Effector memory CD8-positive, alpha-beta T cell (primary cell): ENCODE measurements around the gene ESPNL.
A peak's percentile ranks its signal among the peaks of the same experiment; 100 is the strongest.
"Not testable (repeated sequence)": the region's sequence is repeated elsewhere in the genome, so short reads cannot be mapped to it uniquely, and the experiment has no call there.

Source experiments
- ATAC-seq: fragments of 150-1000 bp; cut with Tn5 transposase; replicated peaks from 2 replicates; pipeline ENCODE4 v1.10.0; 2021; ENCODE audit warnings: mild to moderate bottlenecking, moderate library complexity
- DNase-seq, 3 experiments: peaks; one replicate each; pipeline ENCODE4 v3.0.0; 2021
- H3K27ac Mint-ChIP-seq, 2 donors: one replicate each; pipeline ENCODE4 v1.8.0; 2022; ENCODE audit warnings: mild to moderate bottlenecking in 2 of 2, mixed read lengths in 2 of 2, moderate library complexity in 2 of 2
- H3K27me3 Mint-ChIP-seq, 2 donors: one replicate each; pipeline ENCODE4 v1.8.0; 2022; ENCODE audit warnings: mixed read lengths in 2 of 2
- H3K36me3 Mint-ChIP-seq: one replicate; pipeline ENCODE4 v1.8.0; 2022; ENCODE audit warnings: mild to moderate bottlenecking, moderate library complexity, mixed read lengths; ENCODE audit not compliant: insufficient read depth
- H3K4me1 Mint-ChIP-seq, 2 donors: one replicate each; pipeline ENCODE4 v1.8.0; 2022; ENCODE audit warnings: low read depth in 2 of 2, mixed read lengths in 2 of 2
- H3K4me3 Mint-ChIP-seq, 2 donors: one replicate each; pipeline ENCODE4 v1.8.0; 2022; ENCODE audit warnings: mild to moderate bottlenecking in 2 of 2, mixed read lengths in 2 of 2, moderate library complexity in 2 of 2
- H3K9me3 Mint-ChIP-seq, 2 donors: one replicate each; pipeline ENCODE4 v1.8.0; 2022; ENCODE audit warnings: mixed read lengths in 2 of 2

Gene ESPNL

DNA sequence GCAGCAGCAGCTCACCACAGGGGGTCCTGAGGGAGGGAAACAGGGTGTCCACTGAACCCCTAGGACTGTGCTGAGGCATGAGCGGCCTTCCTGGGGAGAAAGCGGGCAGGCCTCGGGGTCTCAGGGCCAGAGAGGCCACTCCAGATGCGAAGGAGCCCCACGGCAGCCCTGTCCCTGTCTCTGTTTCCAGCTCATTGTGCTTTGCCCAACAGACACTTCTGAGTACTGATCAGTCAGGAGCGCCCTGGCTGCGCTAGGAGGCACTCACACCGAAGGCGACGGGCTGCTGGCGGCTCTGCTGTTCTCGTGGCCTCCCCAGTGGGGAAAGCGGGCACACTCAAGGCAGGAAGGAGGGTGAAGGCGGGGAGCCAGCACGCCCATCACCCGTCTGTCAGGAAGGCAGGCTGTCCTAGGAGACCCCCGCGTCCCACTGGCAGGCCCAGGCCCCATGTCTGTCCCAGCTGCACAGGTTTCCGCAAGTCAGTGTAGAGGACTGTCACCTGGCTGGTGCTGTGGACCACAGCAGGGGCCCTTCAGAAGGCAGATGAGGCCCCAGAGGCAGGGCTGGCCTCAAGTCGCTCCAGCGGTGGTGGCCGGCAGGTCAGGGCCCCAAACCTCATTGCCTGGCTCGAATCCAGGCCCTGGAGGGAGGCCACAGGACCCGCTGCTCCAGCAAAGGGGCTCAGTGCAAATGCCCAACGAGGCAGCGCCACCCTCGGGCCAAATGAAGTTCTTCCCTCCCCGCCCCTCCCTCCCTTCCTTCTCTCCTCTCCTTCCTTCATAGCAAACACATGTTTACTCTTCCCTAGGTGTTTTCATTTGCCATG lies 6.8 kb downstream of the ESPNL start:
- DNase-seq, result no peak
- Mint-ChIP-seq H3K27ac (peak overlapping the region in 1 of 2 donors; percentile 59), H3K36me3 (no peaks in the 10 kb centered on the region), H3K4me3 (no peak overlapping the region), H3K4me1 (peaks cover 4 to 5% of the 10 kb centered on the region in 2 donors), H3K27me3 (no peaks in the 10 kb centered on the region), H3K9me3 (no peaks in the 10 kb centered on the region)
- no peak for ATAC-seq

GRCh38 chr2:238107525-238108422 lies 7.6 kb downstream of the ESPNL start:
- Mint-ChIP-seq H3K27ac (peak overlapping the region in 1 of 2 donors; percentile 59), H3K9me3 (peaks cover 0 to 3% of the 10 kb centered on the region in 2 donors), H3K4me3 (no peak overlapping the region), H3K36me3 (no peaks in the 10 kb centered on the region), H3K27me3 (no peaks in the 10 kb centered on the region), H3K4me1 (peaks cover 4 to 5% of the 10 kb centered on the region in 2 donors)
- ATAC-seq (peak; percentile 45), DNase-seq (no peak)

DNA sequence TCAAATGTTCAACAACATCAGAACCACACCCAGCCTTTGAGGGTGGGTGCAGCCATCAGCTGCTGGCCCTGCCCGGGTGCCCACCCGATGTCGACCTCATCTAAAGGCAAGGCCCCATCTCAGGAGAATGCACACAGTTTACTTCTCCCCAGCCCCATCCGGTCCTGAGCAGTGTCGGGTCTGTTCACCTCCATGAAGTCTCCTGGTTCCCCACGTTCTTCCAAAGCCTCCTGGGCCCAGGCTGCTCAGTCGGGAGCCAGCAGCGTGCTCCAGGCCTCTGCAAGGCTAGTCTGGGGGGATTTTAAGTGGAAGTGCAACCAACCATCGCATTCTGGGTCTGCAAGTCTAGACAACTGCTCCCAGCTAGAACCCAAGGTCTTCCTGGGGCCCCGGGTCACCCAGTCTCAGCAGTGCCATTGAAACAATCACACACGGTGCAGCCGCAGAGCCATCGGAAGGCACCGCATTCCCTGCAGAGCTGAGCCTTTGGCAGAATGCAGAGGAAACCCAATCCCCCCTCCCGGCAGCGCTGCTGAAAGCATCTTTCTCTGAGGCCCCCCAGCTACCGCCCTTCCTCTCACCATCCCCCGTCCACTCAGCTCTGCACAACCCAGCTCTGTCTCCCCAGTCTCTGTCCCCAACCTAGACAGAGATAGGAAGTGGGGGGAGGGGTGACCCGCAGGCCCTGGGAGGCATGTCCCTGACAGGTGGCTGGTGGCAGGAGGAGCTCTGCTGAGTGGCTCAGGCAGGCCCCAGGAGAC lies 8.5 kb downstream of the ESPNL start:
- peaks cover 4 to 5% of the 10 kb centered on the region in 2 donors for H3K4me1 Mint-ChIP-seq
- H3K4me3 Mint-ChIP-seq, result no peak overlapping the region
- peaks cover 0 to 10% of the 10 kb centered on the region in 2 donors for H3K9me3 Mint-ChIP-seq
- no peak for DNase-seq
- H3K36me3 Mint-ChIP-seq, result no peaks in the 10 kb centered on the region
- no peak overlapping the region for H3K27ac Mint-ChIP-seq
- ATAC-seq, result no peak
- no peaks in the 10 kb centered on the region for H3K27me3 Mint-ChIP-seq

DNA sequence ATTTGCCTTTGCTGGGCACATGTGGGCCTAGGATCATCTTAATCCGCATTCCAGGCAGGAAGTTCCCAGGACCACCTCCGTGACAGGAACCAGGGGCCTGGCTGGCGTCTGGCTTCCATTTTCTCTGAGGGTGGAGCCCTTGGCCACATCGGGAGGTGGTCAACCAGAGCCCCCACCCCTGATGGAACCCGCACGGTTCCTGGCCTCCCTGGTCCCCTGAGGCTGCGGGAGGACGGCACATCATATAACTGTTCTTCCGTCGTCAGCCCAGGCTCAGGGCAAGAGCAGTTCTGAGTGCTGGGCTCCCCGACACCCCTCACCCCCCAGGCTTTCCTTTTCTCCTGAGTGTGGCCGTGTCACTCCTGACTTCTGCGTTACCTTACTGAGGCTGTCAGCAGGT lies 13.5 kb downstream of the ESPNL start:
- no peak overlapping the region for H3K4me3 Mint-ChIP-seq
- DNase-seq (no peak), ATAC-seq (no peak)
- H3K27me3 Mint-ChIP-seq, result peaks cover 18 to 22% of the 10 kb centered on the region in 2 donors
- no peaks in the 10 kb centered on the region for H3K4me1 Mint-ChIP-seq
- no peak overlapping the region for H3K27ac Mint-ChIP-seq
- peaks cover 1 to 16% of the 10 kb centered on the region in 2 donors for H3K9me3 Mint-ChIP-seq
- no peaks in the 10 kb centered on the region for H3K36me3 Mint-ChIP-seq

- Mint-ChIP-seq H3K27ac (no peak overlapping the region), H3K9me3 (peaks cover 1 to 16% of the 10 kb centered on the region in 2 donors), H3K4me3 (no peak overlapping the region), H3K4me1 (no peaks in the 10 kb centered on the region), H3K36me3 (no peaks in the 10 kb centered on the region), H3K27me3 (peaks cover 22 to 26% of the 10 kb centered on the region in 2 donors)
- ATAC-seq (no peak), DNase-seq (no peak)
Measured at GRCh38 chr2:238114331-238114841, 14.2 kb downstream of the ESPNL start.

DNA sequence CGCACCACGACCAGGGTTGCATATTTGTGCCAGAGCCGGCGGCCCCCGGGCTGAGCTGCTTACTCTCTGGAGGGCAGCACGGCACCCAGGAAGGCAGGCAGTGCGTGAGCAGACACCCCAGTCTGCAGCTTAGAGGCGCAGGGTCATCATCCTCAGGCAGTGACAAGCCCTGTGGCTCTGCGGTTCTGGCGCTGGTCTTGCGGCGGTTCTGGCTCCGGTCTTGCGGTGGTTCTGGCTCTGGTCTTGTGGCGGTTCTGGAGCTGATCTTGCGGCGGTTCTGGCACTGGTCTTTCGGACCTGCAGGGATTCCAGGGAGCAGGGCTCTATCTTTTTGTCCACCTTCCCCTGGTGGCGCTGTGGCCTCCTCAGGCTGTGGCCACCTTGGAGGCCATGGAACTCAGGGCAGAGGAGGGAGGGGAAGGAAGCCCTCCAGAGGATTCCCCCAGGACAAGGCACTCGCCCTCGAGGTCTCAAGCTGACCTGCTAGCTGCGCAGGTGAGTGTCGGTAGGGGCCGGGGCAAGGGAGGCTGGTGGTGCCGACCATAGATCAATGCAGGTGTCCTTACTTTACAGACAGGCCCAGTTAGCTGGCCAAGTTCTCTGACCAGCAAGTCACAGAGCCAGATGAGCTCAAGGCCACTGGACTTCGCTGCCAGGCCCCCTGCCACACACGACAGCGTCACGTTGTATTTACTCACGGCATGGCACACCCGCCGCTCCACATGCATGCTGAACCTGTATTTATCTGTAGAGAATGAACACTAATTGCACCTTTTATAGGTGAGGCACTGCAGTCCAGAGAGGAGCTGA lies 14.9 kb downstream of the ESPNL start:
- no peaks in the 10 kb centered on the region for H3K36me3 Mint-ChIP-seq
- ATAC-seq, result no peak
- no peaks in the 10 kb centered on the region for H3K4me1 Mint-ChIP-seq
- no peak for DNase-seq
- H3K27me3 Mint-ChIP-seq, result peaks cover 22 to 26% of the 10 kb centered on the region in 2 donors
- no peak overlapping the region for H3K27ac Mint-ChIP-seq
- peaks cover 1 to 16% of the 10 kb centered on the region in 2 donors for H3K9me3 Mint-ChIP-seq
- no peak overlapping the region for H3K4me3 Mint-ChIP-seq

GRCh38 chr2:238115709-238116108 lies 15.6 kb downstream of the ESPNL start:
- not testable (repeated sequence) for H3K4me1 Mint-ChIP-seq, H3K27ac Mint-ChIP-seq, H3K36me3 Mint-ChIP-seq, DNase-seq, ATAC-seq, H3K4me3 Mint-ChIP-seq
- Mint-ChIP-seq H3K27me3 (peaks cover 22 to 26% of the 10 kb centered on the region in 2 donors), H3K9me3 (peaks cover 1 to 16% of the 10 kb centered on the region in 2 donors)

GRCh38 chr2:238116298-238117198 lies 16.4 kb downstream of the ESPNL start:
- DNase-seq, result no peak
- no peak overlapping the region for H3K4me3 Mint-ChIP-seq
- ATAC-seq, result no peak

GRCh38 chr2:238117199-238118154 lies 17.3 kb downstream of the ESPNL start:
- Mint-ChIP-seq H3K27ac (no peak overlapping the region), H3K4me1 (no peaks in the 10 kb centered on the region)

More at GRCh38 chr2:238116298-238117198, 16.4 kb downstream of the ESPNL start:
- H3K36me3 Mint-ChIP-seq, result no peaks in the 10 kb centered on the region
- no peak overlapping the region for H3K27ac Mint-ChIP-seq
- no peaks in the 10 kb centered on the region for H3K4me1 Mint-ChIP-seq
- H3K9me3 Mint-ChIP-seq, result peaks cover 1 to 16% of the 10 kb centered on the region in 2 donors
- peaks cover 22 to 26% of the 10 kb centered on the region in 2 donors for H3K27me3 Mint-ChIP-seq

DNA sequence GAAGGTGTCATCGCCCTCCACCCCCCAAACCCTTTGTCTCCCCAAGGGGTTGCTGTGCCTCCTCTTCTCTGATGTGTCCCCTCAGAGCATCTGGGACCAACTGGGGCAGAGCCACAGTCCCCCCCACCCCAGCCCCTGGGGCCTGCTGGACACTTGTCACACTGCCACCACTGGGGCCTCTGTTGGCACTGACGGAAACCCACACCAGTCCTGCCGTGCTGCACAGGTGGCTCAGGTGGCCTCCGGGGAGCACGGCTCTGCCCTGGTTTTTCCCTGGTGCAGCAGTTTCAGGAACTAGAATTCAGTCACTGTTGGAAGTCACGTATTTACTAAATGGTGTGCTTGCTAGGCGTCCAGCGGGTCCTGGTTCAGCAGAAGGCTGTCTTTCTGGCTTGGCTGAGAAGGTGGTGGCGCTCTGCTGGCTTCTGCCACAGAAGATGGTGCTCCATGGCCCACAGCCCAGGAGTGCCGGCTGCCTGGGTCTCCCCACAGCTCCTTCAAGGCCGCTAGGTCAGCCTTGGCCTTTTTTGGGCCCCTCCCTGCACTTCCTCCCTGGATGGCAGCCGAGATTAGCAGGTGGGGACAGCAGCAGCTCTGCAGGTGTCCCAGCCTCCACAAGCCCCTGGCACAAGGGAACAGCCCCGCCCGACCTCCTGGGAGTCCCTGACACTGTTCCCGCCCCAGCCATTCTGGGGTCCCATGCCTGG lies 19.8 kb downstream of the ESPNL start:
- H3K9me3 Mint-ChIP-seq, result peaks cover 0 to 1% of the 10 kb centered on the region in 2 donors

More at GRCh38 chr2:238117199-238118154, 17.3 kb downstream of the ESPNL start:
- ATAC-seq (no peak), DNase-seq (no peak)
- no peak overlapping the region for H3K4me3 Mint-ChIP-seq
- H3K9me3 Mint-ChIP-seq, result peaks cover 1 to 15% of the 10 kb centered on the region in 2 donors
- peaks cover 22 to 26% of the 10 kb centered on the region in 2 donors for H3K27me3 Mint-ChIP-seq
- H3K36me3 Mint-ChIP-seq, result no peaks in the 10 kb centered on the region

More for the DNA sequence above, 19.8 kb downstream of the ESPNL start:
- ATAC-seq (no peak), DNase-seq (no peak)
- Mint-ChIP-seq H3K27me3 (peaks cover 22 to 26% of the 10 kb centered on the region in 2 donors), H3K4me3 (no peak overlapping the region), H3K27ac (no peak overlapping the region), H3K4me1 (no peaks in the 10 kb centered on the region), H3K36me3 (no peaks in the 10 kb centered on the region)
